Melanocyte of skin (primary cell): ENCODE results near the gene CAND1. TPM values are rescaled to one million over a fixed set of nuclear protein-coding genes. Genes with fewer than 3 reads are reported as not detected.

ENCODE experiments used
- total RNA-seq, 2 donors: library from RNA; depleted of rRNA; stranded (reverse); fragments of >200 nt; gene quantifications; 2 replicates each; pipeline ENCODE4 v1.2.3, GENCODE V29; 2012

CAND1 gene
- total RNA-seq = 100 to 1,000 TPM in 1 of 2 donors, 10 to 100 TPM in 1; 81.2 to 103 TPM

DNA sequence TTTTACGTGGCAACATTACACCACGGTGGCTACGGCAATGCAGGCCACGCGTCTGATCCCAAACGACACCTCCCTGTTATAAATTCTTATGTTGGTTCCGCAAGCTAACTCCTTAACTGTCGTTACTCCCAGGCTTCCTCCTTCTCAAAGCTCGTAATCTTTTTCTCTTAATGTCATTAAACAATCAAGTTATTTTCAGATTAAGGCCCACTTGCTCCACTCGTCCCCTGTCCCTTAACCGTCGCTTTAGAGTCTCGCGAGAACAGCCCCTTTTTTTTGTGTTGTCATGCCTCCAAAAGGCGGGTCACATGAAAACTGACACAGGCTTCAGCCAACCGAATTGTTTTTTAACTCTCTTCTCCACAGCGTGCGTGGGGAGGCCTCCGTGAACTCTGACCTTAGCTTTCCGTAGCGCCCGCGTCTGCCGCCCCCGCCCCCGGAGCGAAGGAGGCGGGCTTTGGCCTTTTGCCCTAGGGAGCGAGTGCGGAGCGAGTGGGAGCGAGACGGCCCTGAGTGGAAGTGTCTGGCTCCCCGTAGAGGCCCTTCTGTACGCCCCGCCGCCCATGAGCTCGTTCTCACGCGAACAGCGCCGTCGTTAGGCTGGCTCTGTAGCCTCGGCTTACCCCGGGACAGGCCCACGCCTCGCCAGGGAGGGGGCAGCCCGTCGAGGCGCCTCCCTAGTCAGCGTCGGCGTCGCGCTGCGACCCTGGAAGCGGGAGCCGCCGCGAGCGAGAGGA, at the start of gene CAND1:
Gene CAND1 (plus strand): TSS at position 463 of the 737 bp plus-strand sequence. CDS start 360 bp downstream, outside the sequence.

